GM12873 (cell line): Measurements from ENCODE around the gene GPAT3.

Source experiments
- CTCF ChIP-seq: IDR thresholded peaks from 2 replicates; pipeline ENCODE4 v1.5.1; 2012; ENCODE audit warnings: low read depth, mild to moderate bottlenecking, moderate library complexity, low read length, control low read depth; ENCODE audit not compliant: insufficient read depth; ENCODE audit errors: missing control alignments

GPAT3 gene

GRCh38 chr4:83639849-83640493 is 104.1 kb downstream of the GPAT3 start:
- peak; percentile 78 for TF ChIP-seq CTCF

GRCh38 chr4:83643036-83643435 is 107.1 kb downstream of the GPAT3 start:
- no peak for TF ChIP-seq CTCF

- TF ChIP-seq CTCF, result peak; percentile 79
Measured at GRCh38 chr4:83644677-83645659, 109.1 kb downstream of the GPAT3 start.

GRCh38 chr4:83646538-83647239 is 110.8 kb downstream of the GPAT3 start:
- TF ChIP-seq CTCF, result no peak

- TF ChIP-seq CTCF, result no peak
Measured at GRCh38 chr4:83651846-83652245, 115.9 kb downstream of the GPAT3 start.
